Nucleus accumbens (tissue), 56 donors: Measurements from ENCODE around the gene FBN1.

Source experiments
- DNase-seq, 56 donors: peaks; one replicate each; lab custom pipeline; 2025; lab: John Stamatoyannopoulos, UW

FBN1 gene

DNA sequence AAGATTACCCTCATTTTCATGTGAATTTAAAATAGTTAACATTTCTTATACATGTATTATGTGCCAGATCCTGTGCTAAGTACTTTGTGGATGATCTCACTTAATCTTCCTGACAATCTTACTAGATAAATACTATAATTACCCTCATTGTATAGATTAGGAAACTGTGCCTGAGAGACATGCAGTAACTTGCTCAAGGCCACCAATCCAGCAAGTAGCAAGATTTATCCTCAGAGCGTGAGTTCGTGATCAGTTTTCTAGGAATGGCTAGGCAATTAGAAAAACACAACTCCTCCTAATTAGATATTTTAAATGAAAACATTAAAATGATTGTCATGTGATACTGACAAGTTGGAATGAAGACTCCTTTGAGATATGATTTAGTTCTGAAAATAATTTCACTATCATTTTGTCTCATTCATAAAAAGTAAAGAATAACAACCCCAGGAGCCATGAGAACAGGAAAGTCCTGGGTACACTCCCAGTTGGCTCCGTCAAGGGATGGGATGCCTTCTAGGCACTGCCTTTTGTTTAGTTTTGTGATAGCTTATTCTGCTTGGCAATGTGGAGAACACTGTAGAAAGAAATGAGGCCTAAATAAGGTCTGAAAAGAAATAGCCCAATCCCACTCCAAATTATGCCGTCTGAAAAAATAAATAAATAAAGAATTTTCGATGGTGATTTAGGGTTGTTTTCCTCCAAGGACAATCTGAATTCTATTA lies 61.3 kb downstream of the FBN1 start:
- DNase-seq: no peak

DNA sequence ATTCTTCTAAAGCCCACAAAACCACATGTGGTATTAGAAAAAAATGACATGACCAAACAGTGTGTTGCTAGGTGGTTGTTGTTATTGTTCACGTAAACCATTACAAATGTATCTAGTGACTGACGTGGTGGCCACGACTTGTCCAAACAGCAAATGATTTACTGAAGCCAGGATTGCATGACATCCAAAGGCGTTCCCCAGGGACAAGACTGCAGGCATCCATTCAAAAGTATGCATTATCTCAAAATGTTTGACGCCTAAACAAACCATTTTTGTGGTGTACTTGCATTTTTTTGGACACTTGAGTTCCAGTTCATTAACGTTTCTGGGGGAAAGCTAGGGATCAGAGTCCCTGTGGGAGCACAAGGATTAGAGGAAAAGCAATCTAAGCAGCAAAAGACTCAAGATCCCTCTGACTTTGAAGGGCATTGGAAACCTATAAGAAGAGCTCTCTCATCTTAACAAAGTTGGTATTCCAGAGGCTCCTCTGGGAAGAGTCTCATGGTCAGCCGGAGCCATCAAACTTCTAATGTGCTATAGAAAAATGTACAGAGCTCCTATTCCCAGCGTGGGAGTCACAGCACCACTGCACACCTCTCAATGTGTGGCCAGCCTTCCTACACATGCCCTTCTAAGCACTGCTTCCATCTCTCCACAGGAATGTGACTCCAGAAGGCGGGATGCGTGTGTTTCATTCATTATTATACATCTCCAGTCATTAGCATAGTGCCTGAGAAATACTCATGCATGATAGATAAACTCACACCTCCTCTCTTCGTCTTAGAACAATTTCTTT lies 62.9 kb downstream of the FBN1 start:
- DNase-seq: no peak

DNA sequence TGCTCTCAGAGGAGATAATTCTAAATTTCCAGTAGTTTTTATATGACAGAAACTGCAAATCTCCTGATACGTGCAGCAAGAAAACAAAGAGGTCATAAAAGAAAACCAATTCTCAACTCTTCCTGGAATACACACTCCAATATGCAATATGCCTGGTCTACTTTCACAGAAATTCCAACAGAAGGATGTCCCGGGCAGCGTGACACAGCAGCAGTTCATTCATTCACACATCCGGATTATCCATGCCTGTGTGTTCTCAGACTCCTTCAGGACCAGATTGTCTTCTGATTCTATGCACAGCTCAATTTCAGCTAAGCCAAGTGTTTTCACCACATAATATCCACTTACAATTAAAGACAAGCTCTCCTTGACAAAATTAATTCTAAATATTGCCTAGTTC lies 64.3 kb downstream of the FBN1 start:
- no peak for DNase-seq

DNA sequence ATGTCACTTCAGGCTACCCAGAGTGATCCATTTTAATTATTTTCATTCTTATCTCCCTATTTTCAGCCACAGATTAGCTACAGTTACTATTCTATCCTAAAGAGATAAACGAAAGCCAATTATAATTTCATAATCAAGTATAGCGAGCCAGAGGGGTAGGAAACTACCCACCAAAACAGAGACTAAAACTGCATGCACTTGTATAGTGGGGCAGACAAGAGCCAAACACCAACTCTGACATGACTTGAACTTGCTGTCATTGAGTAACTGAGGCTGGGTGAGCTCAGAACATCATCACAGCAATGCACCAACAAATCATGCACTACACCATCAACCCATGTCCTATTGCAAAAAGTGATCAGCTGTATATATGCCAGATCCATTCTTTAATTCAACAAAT lies 64.8 kb downstream of the FBN1 start:
- no peak for DNase-seq

DNA sequence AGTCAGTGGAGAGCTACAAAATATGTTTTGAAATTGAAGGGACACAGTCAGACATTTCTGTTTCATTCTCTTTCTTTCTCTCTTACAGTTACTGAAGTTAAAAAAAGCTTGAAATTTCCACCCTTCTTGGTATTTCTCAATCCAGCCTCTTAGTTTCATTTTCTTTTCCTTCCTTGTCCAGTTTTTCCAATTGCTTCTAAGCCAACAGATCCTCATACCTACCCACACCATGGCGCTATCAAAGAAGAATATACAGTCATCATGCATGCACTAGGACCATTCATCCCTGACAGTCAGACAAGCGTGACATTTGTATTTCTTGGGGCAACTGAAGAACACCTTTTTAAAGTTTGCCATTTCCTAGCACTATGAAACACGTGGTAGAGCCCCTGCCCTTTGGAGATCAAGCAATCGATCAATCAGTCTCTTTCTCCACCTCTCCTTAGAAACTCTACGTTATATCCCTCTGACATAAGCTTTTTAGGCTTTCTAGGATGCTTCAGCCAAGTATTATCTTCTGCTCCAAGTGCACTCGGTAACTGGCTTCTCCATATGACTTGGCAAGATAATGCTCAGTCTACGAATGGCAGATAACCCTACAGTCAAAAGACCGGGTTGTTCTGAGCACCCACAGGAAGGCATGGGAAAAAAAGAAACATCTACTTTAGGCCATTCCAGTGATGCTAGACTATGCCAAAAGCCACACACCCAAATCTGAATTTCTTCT lies 65.4 kb downstream of the FBN1 start:
- no peak for DNase-seq

DNA sequence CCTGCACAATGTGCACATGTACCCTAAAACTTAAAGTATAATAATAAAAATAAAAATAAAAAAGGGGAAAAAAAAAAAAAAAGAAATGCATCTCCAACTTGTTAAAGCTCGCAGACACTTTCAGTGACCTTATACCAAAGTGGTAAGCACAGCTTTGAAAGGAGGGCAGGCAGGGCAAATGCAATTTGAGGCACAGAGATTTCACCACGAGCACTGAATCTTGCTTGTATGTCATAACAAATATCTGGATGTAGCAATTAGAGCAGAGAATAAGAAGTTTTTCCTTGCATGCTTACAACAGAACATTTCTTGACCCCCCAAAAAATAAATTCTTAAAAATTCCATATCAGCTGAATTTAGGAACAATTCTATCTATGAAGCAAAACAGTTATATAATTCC lies 66.5 kb downstream of the FBN1 start:
- DNase-seq: no peak

DNA sequence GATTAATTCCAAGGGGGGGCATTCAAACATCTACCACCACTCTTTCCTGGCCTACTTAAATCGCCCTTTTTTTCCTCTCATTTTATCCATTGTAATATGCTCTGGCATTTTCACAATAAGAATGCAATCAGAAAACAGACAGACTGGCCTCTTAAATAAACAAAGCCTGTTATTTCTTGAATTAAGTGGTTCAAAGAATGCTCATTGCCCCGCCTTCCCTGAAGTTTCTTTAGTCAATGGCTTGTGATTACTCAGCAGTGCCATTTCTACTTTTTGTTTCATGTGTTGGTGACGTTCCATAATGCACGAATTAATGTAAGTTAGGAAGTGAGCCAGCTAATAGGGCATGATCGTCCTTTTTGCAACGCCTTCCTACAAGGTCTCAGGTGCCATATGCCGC lies 68.0 kb downstream of the FBN1 start:
- DNase-seq: no peak

DNA sequence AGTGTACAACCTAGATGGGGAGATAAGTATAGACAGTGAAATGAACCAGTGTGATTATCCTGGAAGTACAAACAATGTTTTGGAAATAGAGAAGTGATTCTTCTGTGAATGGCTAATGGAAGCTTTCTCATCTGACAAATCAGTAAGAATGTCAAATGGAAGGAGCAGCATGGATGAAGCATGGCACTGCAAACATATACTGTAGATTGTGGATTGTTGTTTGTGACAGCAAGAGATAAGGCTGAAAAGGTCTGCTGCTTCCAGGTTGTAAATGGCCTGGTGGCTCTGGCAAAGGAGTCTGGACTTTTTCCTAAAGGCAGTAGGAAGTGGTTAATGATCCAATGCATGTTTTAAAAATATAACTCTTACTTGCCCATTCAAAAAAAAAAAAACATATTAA lies 71.3 kb downstream of the FBN1 start:
- DNase-seq: no peak

DNA sequence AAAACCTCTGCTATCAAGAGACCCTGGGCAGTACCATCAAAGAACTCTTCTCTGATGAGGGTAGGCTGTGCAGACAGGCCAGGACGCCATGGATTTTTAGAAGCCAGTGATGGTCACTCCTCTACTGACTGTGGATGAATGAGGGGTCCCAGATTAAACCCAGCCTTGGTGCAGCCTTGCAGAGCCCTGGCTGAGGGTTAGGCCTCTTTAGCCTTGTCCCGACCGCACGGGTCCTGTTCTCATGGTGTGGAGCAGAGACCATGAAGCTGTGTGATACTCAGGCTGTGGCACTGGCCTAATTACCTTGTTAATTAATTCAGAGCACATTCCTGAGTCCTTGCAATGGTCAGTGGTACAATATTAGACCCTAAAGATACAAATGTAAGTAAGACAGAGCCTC lies 71.7 kb downstream of the FBN1 start:
- DNase-seq: no peak

DNA sequence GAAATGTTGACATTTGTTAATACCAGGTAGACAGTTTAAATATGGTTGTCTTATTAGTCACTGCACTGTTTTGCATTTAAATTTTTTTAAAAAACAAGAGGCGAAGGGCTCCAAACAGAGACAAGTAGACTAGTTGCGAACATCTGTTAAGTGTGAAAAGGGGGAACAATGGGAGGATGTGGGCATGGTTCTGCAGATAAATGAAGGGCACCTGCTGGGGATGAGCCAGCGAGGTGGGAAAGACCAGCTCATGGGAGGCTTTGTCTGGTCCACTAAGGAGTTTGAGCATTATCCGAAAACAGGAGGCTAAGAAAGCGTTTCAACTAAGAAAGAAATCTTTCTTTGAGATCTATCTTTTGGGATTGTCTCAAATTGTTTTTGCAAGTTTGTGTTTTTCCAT lies 72.7 kb downstream of the FBN1 start:
- no peak for DNase-seq

DNA sequence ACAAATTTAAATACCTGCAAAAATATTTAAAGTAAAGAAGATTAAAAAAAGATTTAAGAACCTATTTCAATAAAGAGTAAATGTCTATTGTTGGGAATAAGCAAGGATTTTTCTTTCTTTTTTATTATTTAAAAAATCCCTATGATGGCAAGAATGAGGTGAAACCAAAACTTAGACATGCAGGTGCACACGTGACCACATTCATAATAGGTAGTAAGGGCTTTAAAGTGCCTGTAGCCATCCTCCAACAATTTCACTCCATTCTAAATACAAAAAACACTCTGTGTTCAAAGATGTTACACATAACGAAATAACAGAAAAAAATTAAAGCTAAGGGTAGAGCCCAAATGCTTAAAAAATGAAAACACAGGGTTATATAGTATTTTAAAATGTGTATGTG lies 74.0 kb downstream of the FBN1 start:
- DNase-seq: no peak

DNA sequence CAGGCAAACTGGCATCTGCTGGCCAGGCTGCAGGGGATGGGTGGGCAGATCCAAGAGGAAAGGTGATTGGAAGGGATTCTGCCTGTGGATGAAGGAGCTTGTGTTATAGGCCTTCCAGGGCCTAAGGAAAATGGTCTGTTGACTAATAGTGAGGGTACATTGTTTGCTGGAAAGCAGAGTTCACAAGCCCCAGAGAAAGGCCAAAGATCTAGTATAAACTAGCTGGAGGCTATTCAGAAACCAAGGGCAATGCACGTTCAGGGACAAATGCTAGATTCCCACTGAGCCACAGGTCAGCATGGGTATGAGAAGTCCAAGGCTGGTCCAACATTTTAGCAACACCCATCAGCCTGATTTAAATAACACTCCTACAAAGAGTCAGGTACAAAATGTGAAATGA lies 74.7 kb downstream of the FBN1 start:
- peak in 1 of 56 donors; percentile 2 for DNase-seq

DNA sequence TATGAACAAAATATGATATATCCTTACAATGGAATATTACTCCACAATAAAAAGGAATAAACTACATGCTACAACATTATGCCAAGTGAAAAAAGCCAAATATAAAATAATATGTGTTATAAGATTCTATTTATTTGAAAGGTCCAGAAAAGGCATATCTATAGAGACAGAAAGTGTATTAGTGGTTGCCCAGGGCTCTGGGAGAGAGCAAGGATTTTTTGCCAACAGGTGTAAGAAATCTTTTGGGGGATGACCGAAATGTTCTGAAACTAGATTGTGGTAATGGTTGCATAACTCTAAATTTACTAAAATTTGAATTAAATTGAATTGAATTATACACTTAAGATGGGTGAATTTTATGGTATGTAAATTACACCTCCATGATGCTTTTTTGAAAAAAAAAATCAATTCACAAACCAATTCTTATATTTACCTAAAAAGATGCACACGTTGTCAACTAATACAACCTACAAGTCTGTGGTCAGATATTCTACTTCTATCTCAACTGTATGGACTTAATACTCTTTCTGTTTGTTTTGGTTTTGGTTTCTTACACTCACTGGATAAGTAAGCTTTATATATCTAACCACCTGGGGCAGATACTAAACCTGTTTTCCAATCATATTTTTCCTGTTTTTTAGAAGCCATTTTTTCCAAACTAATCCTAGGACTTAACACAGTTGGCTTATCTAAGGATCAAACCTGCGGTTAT lies 75.8 kb downstream of the FBN1 start:
- no peak for DNase-seq

DNA sequence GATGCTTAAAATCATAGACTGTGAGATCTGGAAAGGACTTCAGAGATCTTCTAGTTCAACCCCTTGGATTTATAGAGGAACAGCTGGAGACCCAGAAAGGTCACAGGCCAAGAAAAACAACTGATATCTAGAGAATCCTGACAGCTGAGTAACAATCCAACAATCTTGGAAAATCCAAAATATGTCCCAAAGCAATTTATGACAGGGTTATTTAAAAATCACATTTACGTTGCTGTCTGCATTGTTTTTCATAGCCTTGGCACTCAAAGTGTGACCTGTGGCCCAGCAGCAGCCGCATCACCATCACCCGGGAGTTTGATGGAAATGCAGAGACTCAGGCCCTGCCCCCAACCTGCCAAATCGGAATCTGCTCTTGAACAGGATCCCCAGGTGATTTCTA lies 78.8 kb downstream of the FBN1 start:
- DNase-seq: no peak

DNA sequence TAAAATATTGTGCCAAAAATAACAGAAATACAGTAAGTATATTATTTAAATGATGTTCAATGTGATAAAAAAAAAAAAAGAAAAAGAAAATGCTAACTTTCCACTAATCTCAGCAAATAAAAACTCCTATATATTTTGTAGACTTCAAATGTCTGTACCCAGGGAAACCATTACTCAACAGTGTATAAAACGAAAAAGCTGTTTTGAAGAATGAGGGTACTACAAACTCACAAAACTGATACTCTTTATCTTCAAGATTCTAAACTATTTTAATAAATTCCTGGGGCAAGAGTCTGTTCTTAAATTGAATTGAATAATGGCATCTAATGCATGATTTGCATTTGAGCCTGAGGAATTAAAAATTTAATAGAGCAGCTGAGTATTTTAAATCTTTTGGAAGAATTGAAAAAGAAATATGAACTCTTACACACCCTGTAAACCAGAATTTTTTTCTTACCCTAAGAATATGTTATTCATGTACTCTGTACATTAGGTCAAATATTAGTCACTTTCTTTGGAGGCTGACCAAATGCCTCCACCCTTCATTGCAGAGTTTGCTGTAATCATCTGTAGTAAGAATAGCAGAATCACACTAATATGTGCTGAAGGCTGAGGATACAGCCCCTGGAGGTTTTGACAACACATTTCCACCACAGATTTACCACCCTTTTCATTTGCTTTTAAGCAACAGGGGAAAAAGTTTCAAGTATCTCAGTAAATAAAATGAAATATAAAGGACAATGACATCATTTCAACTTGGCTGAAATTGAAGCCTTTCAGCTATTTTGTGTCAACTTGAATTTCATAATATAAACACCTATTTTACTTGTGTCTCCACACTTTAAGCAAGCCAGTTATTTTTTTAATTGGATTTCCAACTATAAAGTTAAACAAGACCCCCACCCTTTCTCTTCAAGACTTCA lies 79.7 kb downstream of the FBN1 start:
- DNase-seq: no peak

DNA sequence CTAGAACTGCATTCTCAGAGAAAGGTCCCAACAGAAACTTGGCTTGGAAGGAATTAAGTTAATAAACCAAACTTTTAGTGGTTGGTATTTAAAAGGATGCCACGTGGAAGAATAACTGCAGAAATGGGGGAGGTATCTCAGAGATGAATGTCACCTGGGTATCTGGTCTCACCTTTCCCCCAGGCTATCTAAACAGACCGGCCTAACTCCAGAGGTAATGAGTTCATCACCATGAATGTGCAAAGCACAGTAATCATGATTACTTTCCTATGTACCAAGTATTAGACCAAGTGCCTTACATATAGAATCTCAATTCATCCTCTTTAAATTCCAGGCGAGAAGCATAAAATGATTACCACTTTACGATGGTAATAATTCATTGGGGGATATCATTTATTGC lies 80.8 kb downstream of the FBN1 start:
- DNase-seq: no peak

DNA sequence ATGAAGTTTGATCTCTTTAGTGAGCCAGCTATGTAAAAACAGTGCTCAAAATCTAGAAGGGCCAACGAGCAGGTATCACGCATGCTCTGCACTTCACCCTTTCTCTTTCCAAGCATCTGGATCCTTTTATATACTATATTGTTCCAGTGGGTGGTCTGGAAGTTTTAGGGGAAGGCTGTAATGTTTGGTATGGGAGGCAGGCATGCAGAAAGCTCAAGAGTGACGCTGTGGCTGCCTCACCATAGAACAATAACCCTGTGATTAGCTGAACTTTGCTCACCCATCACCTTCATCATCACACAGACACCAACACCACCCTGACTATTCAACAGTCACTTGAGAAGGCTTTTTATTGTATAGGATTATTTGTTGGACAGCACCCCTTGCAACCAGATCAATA lies 81.6 kb downstream of the FBN1 start:
- DNase-seq: no peak

DNA sequence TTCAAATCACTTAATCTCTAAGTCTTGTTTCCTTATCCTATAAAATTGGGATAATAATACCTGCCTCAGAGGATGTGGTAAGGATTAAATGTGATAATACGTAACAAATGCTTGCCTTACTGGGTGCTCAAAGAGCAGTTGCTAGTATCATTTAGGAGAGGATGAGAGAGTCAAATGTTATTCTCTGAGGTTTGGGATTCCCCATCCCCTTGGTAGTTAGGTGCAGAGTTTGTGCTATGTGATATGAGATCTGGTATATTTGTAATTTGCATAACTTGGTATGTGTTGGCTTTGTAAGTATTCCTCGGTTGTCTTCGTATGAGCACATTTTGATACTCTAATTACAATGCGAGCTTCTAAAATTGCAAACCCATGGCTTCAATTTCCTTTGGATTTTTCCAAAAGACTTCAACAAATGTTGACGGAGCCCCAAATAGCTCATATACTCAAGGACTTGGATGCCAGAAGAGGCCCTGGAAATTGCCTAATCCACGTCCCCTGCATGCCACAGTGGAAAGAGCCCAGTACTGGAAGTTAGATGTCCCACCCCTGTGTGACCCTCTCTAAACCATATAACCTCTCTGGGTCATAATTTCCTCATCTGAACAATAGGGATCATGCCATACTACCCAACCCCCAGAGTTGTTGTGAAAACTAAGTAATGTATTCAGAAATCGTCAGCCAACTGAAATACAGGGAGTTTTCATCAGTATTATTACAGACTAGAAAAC lies 85.0 kb downstream of the FBN1 start:
- no peak for DNase-seq

DNA sequence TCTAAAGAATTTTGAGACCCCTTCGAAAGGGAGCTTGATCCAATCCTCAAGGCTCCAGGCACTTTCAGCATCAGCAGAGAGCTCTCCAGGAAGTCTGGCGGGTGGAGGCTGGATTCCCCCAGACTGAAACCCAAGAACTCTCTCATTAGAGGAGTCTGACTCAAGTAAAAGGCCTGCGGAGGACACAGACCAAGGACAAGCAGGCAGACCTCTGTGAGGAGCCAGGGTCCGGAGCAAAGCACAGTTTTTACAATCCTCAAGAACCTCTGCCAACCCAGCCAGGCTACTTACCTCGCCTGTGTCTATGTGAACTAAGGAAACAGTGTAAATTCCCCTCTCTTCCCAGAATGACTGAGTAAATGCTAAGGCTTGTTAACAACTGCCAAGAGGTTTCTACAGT lies 86.2 kb downstream of the FBN1 start:
- DNase-seq: peak in 2 of 56 donors; percentile 10 to 13
